Stimulated activated CD4-positive, alpha-beta T cell treated with anti-CD3 and anti-CD28 coated beads, Interleukin-4, amount 100 ng/mL, for 1 hour (primary cell): ENCODE results near the gene COL26A1.
"Not testable (repeated sequence)": the region's sequence is repeated elsewhere in the genome, so short reads cannot be mapped to it uniquely, and the experiment has no call there.

Source experiments
- DNase-seq: peaks from one replicate; pipeline ENCODE4 v3.0.0-alpha.2; 2020

COL26A1 gene

DNA sequence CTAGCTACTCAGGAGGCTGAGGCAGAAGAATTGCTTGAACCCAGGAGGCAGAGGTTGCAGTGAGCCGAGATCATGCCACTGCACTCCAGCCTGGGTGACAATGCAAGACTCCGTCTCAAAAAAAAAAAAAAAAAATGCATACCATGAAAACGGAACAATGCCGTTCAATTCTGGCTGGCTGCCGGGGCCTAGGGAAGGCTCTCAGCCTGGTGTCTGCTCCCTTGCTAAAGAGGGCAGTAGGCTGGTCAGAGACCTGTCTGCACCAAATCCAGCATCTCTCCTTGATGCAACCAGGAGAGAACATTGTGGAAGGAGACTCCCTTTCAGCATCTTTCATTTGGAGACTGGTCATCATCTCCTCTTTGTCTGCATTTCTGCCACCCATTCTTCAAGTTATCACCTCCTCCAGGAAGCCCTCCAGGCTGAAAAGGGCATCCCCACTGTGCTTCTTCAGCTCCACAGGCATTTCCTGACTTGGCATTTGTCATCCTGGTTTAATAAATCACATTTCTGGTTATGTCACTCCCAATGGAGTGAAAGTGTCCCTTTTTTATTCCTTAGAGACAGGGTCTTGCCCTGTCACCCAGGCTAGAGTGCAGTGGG is 241.8 kb downstream of the COL26A1 start:
- no peak for DNase-seq

DNA sequence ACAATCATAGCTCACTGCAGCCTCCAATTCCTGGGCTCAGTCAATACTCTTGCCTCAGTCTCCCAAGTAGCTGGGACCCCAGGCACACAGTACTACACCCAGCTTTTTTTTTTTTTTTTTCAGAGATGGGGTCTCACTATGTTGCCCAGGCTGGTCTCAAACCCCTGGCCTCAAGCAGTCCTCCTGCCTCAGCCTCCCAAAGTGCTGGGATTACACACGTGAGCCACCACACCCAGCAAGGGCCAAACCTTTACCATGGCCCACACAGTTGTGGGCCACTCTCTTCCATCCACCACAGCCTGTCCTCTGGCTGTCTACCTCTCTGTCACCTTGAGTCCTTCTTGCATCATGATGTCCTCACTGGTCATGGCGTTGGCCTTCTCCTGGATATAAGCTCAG is 242.3 kb downstream of the COL26A1 start:
- not testable (repeated sequence) for DNase-seq

GRCh38 chr7:101605611-101606497 is 243.2 kb downstream of the COL26A1 start:
- no peak for DNase-seq

DNA sequence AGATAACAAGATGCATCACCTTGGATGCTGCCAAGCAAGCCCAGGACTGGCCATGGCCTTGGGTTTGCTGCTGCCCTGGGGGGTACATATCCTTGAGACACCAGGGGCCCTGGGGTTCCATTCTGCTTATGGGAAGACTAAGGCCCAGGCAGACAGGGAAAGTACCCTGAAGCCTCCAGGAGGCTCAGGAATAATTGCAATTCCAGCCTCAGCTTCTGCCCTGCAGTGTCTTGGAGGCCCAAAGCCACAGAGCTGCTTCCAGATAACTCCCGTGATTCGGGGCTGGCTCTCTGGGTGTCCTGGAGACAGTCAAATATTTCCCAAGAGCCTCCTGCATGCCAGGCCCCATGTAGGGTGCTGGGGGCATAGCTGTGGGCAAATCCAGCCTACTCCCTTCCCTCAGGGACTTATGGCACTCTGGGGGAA is 243.8 kb downstream of the COL26A1 start:
- DNase-seq = no peak
